Duodenal mucosa (tissue), 2 donors: ENCODE measurements around the gene MDK.

Source experiments
- H3K27ac ChIP-seq: one replicate; pipeline ENCODE4 v1.7.0; 2013; ENCODE audit warnings: low read depth, low read length
- H3K27me3 ChIP-seq, 2 donors: one replicate each; pipeline ENCODE4 v1.7.0; 2013; ENCODE audit warnings: low read length in 2 of 2, control low read depth in 1 of 2; ENCODE audit not compliant: insufficient read depth in 2 of 2, control insufficient read depth in 1 of 2
- H3K36me3 ChIP-seq, 2 donors: one replicate each; pipeline ENCODE4 v1.7.0; 2013; ENCODE audit warnings: low read length in 2 of 2, control low read depth in 1 of 2; ENCODE audit not compliant: insufficient read depth in 2 of 2, control insufficient read depth in 1 of 2
- H3K4me1 ChIP-seq, 2 donors: one replicate each; pipeline ENCODE4 v1.7.0; 2013; ENCODE audit warnings: low read length in 2 of 2, control low read depth in 1 of 2; ENCODE audit not compliant: insufficient read depth in 2 of 2, control insufficient read depth in 1 of 2
- H3K4me3 ChIP-seq, 2 donors: one replicate each; pipeline ENCODE4 v1.7.0; 2013; ENCODE audit warnings: low read length in 2 of 2, low read depth in 1 of 2
- H3K9ac ChIP-seq, 2 donors: one replicate each; pipeline ENCODE4 v1.7.0; 2013; ENCODE audit warnings: low read length in 2 of 2, low read depth in 1 of 2
- H3K9me3 ChIP-seq, 2 donors: one replicate each; pipeline ENCODE4 v1.7.0; 2013; ENCODE audit warnings: low read length in 2 of 2, control low read depth in 1 of 2; ENCODE audit not compliant: control insufficient read depth in 1 of 2

MDK gene

DNA sequence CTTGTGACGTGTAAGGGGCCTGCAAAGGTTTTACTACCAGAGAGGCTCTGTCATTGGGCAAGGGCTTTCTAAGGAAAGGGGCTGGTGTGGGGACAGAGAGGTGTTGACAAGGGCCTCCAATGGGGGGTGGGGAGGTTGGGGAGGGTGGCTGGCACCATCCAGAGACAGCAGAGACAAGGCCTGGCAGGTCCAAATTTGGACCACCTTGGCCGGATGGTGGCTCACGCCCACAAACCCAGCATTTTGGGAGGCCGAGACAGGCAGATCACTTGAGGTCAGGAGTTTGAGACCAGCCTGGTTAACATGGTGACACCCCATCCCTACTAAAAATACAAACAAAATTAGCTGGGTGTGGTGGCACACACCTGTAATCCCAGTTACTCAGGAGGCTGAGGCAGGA is 12.3 kb downstream of the MDK start:
- Histone ChIP-seq H3K9me3 (no peaks in the 10 kb centered on the region), H3K4me1 (peaks cover 21 to 27% of the 10 kb centered on the region in 2 donors), H3K9ac (no peak overlapping the region), H3K27me3 (peaks cover 21 to 26% of the 10 kb centered on the region in 2 donors), H3K27ac (no peak overlapping the region), H3K4me3 (no peak overlapping the region), H3K36me3 (peaks cover 17 to 21% of the 10 kb centered on the region in 2 donors)

DNA sequence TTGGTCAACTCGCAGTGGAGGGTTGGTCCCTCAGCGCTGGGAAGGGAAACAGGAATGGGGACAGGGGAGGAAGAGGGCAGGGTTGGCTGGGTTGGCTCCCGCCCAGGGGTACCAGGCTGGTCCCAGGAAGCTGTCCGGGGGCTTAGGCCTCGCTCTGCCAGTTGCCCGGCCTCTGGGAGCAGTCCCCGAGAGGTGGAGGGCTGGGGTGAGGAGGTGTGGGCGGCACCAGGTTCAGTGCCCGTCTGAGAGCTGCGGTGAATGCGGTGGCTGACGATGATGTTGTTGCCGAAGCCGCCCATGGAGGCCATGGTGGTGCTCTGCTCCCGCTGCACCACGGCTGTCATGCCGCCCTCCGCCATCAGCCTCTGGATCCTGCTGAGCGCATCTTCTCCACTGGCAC is 16.1 kb downstream of the MDK start:
- Histone ChIP-seq H3K4me3 (no peak overlapping the region), H3K27ac (no peak overlapping the region), H3K9ac (no peak overlapping the region), H3K9me3 (no peaks in the 10 kb centered on the region), H3K36me3 (peaks cover 27 to 32% of the 10 kb centered on the region in 2 donors), H3K27me3 (no peaks in the 10 kb centered on the region), H3K4me1 (peaks cover 0 to 7% of the 10 kb centered on the region in 2 donors)

DNA sequence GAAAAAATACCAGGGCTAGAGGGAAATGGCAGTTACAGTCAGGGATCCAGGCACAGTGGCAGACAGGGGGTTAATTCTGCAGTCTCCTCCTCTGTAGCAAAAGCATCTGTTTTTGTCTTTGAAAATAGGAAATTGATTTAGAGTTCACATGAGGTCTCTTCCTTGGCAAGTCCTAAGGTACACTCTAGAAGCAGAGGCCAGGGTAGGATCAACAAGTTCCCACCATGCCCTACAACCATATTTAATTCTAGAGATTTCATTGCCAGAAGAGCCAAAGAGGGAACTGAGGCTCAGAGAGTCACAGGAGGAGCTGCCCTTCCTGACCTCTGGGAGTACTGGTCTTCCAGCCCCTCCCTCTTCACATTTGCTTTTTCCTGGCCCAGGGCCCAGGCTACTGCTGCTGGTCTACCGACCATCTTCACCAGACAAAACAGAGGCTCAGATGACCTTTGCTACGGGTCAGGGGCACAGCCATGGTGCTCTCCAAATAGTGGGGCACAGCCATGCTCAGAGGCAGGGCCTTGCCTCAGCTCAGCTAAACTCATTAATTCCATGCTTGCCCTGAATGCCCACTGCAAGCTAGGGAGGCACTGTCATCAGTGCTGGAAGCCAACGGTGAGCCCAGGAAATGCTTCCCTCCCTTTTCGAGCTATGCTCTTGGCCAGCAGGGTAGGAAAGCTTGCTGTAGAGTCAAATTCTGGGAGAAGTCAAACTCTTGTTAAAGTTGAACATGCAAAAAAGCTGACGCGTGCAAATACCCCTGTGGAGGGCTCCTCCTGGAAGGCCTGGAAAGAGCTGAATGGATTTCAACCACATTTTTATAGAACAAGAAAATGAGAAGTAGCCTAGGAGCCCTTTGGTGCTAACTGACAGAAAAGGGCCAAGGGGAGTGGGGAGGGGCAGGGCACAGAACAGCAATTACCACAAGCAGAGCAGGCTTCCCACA is 21.8 kb downstream of the MDK start:
- Histone ChIP-seq H3K9me3 (no peaks in the 10 kb centered on the region), H3K36me3 (peaks cover 28 to 47% of the 10 kb centered on the region in 2 donors), H3K27me3 (no peaks in the 10 kb centered on the region), H3K4me3 (no peak overlapping the region), H3K9ac (no peak overlapping the region), H3K4me1 (no peaks in the 10 kb centered on the region), H3K27ac (no peak overlapping the region)

DNA sequence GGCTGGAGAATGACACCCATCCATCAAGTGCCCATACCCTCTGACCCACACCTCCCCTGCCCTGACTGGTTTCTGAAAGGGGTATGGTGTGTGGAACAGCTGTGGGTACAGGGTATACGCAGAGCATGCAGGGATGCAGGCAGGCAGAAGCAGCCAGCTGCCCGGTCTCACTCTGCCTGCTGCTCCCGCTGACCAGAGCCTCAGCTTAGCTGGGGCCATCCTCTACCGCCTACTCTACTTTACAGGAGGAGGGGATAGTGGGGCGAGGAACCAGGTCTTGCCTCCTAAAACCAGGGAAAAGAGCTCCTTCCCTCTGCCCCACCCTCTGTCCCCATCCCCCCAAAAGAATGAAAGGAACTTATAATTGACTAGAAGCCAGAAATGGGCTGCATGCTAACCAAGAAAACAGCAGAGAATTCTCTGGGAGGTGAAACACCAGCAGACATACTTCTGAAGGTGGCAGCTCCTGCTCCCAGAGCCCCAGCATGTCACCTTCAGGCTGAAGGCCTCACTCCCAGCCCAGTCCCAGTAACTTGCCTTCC is 23.1 kb downstream of the MDK start:
- H3K4me3 ChIP-seq = no peak overlapping the region
- H3K4me1 ChIP-seq = no peaks in the 10 kb centered on the region
- no peaks in the 10 kb centered on the region for H3K9me3 ChIP-seq
- H3K27me3 ChIP-seq = no peaks in the 10 kb centered on the region
- H3K36me3 ChIP-seq = peaks cover 37 to 58% of the 10 kb centered on the region in 2 donors
- no peak overlapping the region for H3K9ac ChIP-seq
- H3K27ac ChIP-seq = no peak overlapping the region

DNA sequence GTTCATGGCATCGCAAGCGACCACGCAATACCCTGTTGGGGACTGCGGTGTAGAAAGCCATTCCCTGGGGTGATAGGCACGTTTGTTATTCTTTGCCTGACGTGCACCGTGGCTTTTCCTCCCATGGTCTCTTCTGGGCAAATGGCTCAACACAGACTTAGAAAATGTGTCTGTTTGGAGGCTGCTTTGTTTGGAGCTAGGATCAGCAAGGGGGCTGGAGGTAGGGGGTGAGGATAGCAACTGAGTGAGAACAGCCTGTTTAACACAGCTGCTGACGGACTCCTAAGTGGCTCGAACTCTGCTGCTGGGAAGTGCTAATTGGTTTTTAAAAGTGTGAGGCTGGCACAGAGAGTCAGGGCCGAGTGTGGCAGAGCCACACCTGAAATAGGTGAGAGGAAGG is 26.2 kb downstream of the MDK start:
- Histone ChIP-seq H3K27me3 (no peaks in the 10 kb centered on the region), H3K4me1 (no peaks in the 10 kb centered on the region), H3K4me3 (no peak overlapping the region), H3K27ac (no peak overlapping the region), H3K36me3 (peaks cover 37 to 58% of the 10 kb centered on the region in 2 donors), H3K9ac (no peak overlapping the region), H3K9me3 (no peaks in the 10 kb centered on the region)

DNA sequence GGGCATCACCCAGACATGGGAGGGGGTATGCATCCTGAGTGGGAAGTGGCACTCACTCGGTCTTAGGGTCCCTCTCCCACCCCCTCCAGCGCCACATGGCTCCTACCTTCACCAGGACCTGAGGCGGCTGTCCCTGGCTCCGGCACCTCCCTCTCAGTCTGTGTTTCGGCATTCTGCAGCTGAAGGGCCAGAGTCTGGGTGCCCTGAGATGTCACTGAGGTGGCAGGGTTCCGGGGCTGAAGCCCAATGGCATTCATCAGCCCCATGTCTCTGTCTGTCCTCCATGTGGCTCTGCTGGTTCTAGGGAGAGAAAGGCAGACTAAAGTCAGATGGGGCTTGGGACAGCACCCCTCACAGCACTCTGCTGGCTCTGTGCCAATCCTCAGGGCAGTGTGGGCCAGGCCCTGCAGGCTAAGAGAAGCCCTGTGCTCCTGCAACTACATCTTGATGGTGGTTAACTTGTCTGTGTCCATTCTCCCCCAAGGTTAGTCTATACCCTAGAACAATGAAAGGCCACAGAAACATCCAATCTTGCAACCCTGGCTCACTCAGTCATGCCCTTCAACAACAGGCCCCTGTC is 27.0 kb downstream of the MDK start:
- peaks cover 34 to 49% of the 10 kb centered on the region in 2 donors for H3K36me3 ChIP-seq
- H3K9me3 ChIP-seq = no peaks in the 10 kb centered on the region
- H3K4me3 ChIP-seq = no peak overlapping the region
- H3K9ac ChIP-seq = no peak overlapping the region
- no peak overlapping the region for H3K27ac ChIP-seq
- H3K27me3 ChIP-seq = no peaks in the 10 kb centered on the region
- no peaks in the 10 kb centered on the region for H3K4me1 ChIP-seq

DNA sequence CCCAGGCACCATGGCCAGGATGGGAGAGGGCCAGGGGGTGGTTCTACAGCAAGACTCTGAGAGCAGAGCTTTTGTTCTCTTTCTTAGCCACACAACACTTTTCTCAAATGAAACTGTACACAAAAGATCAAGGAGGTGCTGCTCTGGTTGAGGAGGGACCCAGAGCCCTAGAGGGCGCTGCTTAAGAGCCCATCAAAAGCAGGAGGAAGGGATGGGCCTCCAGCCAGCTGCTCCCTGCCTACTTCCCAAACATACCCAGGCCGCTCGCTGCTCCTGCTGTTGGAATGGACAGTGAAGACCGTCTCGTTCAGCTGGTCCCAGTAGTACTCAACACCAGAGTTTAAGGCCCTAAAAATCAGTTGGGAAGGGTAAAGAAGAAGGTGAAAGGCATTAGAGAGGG is 28.6 kb downstream of the MDK start:
- peaks cover 36 to 47% of the 10 kb centered on the region in 2 donors for H3K36me3 ChIP-seq

DNA sequence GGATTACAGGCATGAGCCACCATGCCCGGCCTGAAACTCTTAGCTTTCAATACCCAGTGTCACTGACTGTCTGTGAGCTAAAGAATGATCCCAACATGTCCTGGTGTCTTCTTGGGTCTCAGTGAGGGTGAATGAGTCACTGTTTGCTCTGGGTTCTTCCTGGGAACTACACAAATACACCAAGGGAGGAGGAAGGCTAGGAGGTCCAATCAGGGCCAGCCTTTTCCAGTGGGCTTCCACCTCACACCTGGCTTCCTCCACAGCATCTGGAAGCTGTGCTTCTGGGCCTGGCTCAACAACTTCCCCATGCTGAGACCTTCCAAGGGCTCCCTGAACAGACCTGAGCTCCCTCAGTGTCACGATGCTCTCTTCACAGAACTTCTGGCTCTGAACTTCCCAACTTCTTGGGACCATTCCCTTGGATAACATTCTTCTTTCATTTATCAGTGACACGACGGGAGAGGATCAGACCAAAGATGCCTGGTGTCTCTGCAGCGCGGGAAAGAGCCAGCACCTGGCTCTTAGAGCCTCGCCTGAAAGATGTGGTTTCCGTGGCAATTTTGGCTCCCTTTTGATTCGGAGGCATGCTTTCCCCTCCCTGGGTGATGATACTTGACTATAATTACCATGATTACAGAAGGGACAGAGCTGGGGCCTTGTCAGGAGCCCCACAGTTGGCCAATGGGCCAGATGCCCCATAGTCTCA is 32.4 kb downstream of the MDK start:
- no peak overlapping the region for H3K4me3 ChIP-seq
- no peaks in the 10 kb centered on the region for H3K9me3 ChIP-seq
- H3K9ac ChIP-seq = no peak overlapping the region
- peaks cover 30 to 54% of the 10 kb centered on the region in 2 donors for H3K36me3 ChIP-seq
- peaks cover 14 to 18% of the 10 kb centered on the region in 2 donors for H3K4me1 ChIP-seq
- no peaks in the 10 kb centered on the region for H3K27me3 ChIP-seq
- H3K27ac ChIP-seq = no peak overlapping the region

More for the DNA sequence above, 28.6 kb downstream of the MDK start:
- H3K9me3 ChIP-seq = no peaks in the 10 kb centered on the region
- H3K9ac ChIP-seq = no peak overlapping the region
- H3K4me1 ChIP-seq = peaks cover 7 to 11% of the 10 kb centered on the region in 2 donors
- H3K4me3 ChIP-seq = no peak overlapping the region
- no peaks in the 10 kb centered on the region for H3K27me3 ChIP-seq
- H3K27ac ChIP-seq = no peak overlapping the region

DNA sequence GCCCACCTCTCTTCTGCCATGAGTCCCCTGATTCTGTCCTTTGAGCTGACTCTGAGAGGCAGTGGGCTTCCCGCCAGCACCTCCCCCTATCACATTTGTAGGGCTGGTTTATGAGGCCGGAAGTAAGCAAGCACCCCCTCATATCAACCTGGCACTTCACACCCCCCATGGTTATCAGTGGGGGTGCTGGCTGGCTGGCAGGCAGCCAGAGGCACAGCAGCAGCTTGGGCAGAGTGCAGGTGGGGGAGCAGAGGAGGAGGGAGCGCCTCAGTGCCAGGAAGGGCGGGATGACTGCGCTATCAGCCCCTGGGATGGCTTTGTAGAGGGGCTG is 33.0 kb downstream of the MDK start:
- H3K36me3 ChIP-seq = peaks cover 26 to 51% of the 10 kb centered on the region in 2 donors
- H3K4me3 ChIP-seq = no peak overlapping the region
- H3K27me3 ChIP-seq = no peaks in the 10 kb centered on the region
- no peak overlapping the region for H3K27ac ChIP-seq
- no peaks in the 10 kb centered on the region for H3K9me3 ChIP-seq
- H3K9ac ChIP-seq = no peak overlapping the region
- peaks cover 14 to 18% of the 10 kb centered on the region in 2 donors for H3K4me1 ChIP-seq

DNA sequence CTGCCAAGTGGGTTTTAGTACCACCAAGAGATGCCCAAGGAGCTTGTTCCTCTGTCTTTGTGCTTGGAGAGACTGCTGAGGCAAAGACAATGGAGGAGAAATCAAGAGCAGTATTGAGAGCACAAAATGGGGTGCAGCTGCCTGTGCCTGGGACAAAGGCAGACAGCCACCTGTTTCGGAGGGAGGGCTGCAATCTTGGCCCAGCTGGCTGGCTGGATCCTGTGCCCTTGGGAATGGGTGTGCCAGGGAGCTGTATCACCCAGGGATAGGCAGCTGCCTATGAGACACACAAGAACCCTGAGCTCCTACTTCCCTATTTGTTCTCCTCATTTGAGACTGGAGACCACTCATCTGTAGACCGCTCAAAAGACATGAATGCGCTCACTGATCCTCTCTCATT is 33.4 kb downstream of the MDK start:
- Histone ChIP-seq H3K9me3 (no peaks in the 10 kb centered on the region), H3K4me3 (no peak overlapping the region), H3K27ac (no peak overlapping the region), H3K36me3 (peaks cover 23 to 51% of the 10 kb centered on the region in 2 donors), H3K27me3 (no peaks in the 10 kb centered on the region), H3K4me1 (peaks cover 14 to 18% of the 10 kb centered on the region in 2 donors), H3K9ac (no peak overlapping the region)
